Activated T-helper 2 cell treated with anti-CD3 and anti-CD28 coated beads, Interferon-gamma antibody, Interleukin-2, Interleukin-4, amounts not matched to agents 10 μg/mL and 5 μg/mL and 100 μg/mL, durations not matched to agents 14 hours and 24 hours and 36 hours (primary cell): ENCODE data around the gene PIGS. TPM values are rescaled to one million over a fixed set of nuclear protein-coding genes. Genes with fewer than 3 reads are reported as not detected.

Experiments used
- DNase-seq: peaks from one replicate; pipeline ENCODE4 v3.0.0; 2021; ENCODE audit warnings: low spot score
- H3K27ac Mint-ChIP-seq: one replicate; pipeline ENCODE4 v1.8.0; 2021; ENCODE audit warnings: mixed read lengths
- H3K27me3 Mint-ChIP-seq: one replicate; pipeline ENCODE4 v1.8.0; 2021; ENCODE audit warnings: low read depth, mixed read lengths
- H3K36me3 Mint-ChIP-seq: one replicate; pipeline ENCODE4 v1.8.0; 2021; ENCODE audit warnings: low read depth, mixed read lengths
- H3K4me1 Mint-ChIP-seq: one replicate; pipeline ENCODE4 v1.8.0; 2021; ENCODE audit warnings: low read depth, mixed read lengths
- H3K4me3 Mint-ChIP-seq: one replicate; pipeline ENCODE4 v1.8.0; 2021; ENCODE audit warnings: low read depth, mild to moderate bottlenecking, moderate library complexity, mixed read lengths
- H3K9me3 Mint-ChIP-seq: one replicate; pipeline ENCODE4 v1.8.0; 2021; ENCODE audit warnings: mixed read lengths
- intact Hi-C: fragments of 100-400 bp; cut with micrococcal nuclease; formaldehyde crosslinking; loops from one replicate; pipeline ENCODE4 v1.15.1; 2023
- total RNA-seq: library from RNA; stranded (reverse); gene quantifications from 2 replicates; pipeline ENCODE4 v1.2.3, GENCODE V29; 2022

PIGS gene
- total RNA-seq, 1 donor from 2014 or later, result 65.1 TPM

DNA sequence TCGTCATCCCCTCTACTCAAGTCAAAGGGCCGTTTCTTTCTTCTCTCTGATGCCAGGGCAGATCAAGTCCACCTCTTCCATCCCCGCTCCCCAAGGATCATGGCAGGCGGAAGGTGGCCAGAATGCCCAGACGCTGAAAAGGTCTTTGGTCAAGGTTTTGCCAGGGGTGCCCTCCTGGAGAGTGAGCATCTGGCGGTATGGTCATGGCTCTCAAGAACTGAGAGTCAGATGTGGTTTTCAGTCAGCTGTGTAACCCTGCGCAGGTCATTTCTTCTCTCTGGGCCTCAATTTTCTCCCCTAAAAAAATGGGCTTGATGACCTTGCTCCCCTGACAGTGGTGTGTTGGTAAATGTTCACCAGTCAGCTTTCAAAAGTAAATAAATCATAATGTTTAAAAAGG is 52.7 kb downstream of the PIGS start:
- H3K4me3 Mint-ChIP-seq, result no peak overlapping the region
- H3K4me1 Mint-ChIP-seq, result no peaks in the 10 kb centered on the region
- no peak for DNase-seq
- H3K36me3 Mint-ChIP-seq, result no peaks in the 10 kb centered on the region
- H3K27me3 Mint-ChIP-seq, result peaks cover 6% of the 10 kb centered on the region
- intact Hi-C loops, result no loop called here
- no peak overlapping the region for H3K27ac Mint-ChIP-seq
- peaks cover 4% of the 10 kb centered on the region for H3K9me3 Mint-ChIP-seq

DNA sequence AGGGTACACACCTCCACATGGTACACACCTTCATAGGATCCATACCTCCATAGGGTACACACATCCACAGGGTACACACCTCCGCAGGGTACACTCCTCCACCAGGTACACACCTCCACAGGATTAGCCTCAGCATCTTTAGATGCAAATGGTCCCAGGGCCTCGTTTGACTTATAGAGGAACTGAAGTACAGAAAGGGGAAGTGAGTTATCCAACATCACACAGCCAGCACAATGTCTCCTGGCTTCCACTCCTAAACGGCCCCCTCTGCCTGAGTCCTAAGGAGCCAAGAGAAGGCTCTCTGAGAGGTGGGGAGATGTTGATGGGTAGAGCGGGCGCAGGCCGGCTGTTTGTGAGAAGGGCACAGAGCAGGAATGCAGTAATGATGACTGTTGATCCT is 53.2 kb downstream of the PIGS start:
- intact Hi-C loops, result no loop called here

DNA sequence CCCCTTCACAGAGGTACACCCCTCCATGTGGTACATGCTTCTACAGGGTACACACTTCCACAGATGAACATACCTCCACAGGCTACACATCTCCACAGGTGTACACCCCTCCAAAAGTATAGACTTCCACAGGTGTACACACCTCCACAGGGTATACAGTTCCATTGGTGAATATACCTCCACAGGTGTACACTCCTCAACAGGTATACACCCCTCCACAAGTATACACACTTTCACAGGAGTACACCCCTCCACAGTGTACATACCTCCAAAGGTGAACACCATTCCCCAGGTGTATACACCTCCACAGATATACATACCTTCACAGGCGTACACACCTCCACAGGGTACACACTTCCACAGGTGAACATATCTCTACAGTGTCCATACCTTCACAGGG is 55.8 kb downstream of the PIGS start:
- no peak for DNase-seq
- intact Hi-C loops, result no loop called here
- H3K27ac Mint-ChIP-seq, result no peak overlapping the region
- no peaks in the 10 kb centered on the region for H3K36me3 Mint-ChIP-seq
- no peak overlapping the region for H3K4me3 Mint-ChIP-seq
- peaks cover 6% of the 10 kb centered on the region for H3K27me3 Mint-ChIP-seq
- H3K4me1 Mint-ChIP-seq, result no peaks in the 10 kb centered on the region
- peaks cover 4% of the 10 kb centered on the region for H3K9me3 Mint-ChIP-seq

More for the DNA sequence above, 53.2 kb downstream of the PIGS start:
- Mint-ChIP-seq H3K27me3 (peaks cover 6% of the 10 kb centered on the region), H3K27ac (no peak overlapping the region), H3K9me3 (peaks cover 4% of the 10 kb centered on the region), H3K4me1 (no peaks in the 10 kb centered on the region), H3K4me3 (no peak overlapping the region), H3K36me3 (no peaks in the 10 kb centered on the region)
- DNase-seq, result no peak

DNA sequence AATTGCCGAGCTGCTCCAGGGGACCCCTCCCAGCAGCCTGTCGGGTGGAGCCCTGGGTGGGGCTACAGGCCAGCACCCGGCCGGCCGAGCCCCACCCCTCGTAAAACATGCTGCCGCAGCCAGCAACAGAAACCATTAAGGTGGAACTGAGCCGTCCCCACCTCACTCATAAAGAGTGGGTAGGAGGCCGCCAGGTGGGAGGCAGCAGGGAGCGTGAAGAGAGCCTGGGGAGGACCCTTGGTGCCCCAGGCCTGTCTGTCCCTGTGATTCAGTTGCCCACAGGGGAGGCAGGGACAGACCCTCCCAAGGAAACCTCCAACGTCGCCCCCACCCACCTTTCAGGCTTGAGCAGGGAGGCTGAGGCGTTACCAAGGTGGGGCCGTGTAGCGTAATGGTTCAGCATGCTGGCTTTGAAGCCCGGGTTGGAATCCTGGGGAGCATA is 56.7 kb downstream of the PIGS start:
- no peaks in the 10 kb centered on the region for H3K36me3 Mint-ChIP-seq
- H3K4me3 Mint-ChIP-seq, result no peak overlapping the region
- H3K27me3 Mint-ChIP-seq, result peaks cover 6% of the 10 kb centered on the region
- no peak for DNase-seq
- peaks cover 4% of the 10 kb centered on the region for H3K9me3 Mint-ChIP-seq
- no peaks in the 10 kb centered on the region for H3K4me1 Mint-ChIP-seq
- no peak overlapping the region for H3K27ac Mint-ChIP-seq
- intact Hi-C loops, result no loop called here

DNA sequence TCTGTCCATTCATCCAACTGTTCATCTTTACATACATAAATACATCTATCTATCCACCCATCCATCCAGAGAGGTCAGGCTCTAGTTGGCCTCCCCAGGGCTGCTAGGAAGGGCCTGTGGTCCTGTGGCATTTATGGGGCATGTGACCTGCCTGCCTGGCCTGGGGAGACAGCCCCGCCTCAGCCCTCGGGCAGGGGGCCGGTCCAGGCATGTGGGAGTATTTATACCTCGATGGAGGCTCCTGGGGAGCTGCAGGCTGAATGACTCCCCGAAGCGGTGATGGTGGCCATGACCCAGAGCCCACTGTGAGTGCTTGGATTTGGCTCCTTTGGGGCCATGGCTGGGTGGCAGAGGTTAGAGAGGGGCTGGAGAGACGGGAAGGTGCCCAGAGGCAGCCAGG is 57.8 kb downstream of the PIGS start:
- DNase-seq, result no peak
- H3K4me1 Mint-ChIP-seq, result no peaks in the 10 kb centered on the region
- H3K9me3 Mint-ChIP-seq, result peaks cover 4% of the 10 kb centered on the region
- H3K36me3 Mint-ChIP-seq, result no peaks in the 10 kb centered on the region
- H3K27me3 Mint-ChIP-seq, result peaks cover 5% of the 10 kb centered on the region
- intact Hi-C loops, result no loop called here
- H3K27ac Mint-ChIP-seq, result no peak overlapping the region
- H3K4me3 Mint-ChIP-seq, result no peak overlapping the region

DNA sequence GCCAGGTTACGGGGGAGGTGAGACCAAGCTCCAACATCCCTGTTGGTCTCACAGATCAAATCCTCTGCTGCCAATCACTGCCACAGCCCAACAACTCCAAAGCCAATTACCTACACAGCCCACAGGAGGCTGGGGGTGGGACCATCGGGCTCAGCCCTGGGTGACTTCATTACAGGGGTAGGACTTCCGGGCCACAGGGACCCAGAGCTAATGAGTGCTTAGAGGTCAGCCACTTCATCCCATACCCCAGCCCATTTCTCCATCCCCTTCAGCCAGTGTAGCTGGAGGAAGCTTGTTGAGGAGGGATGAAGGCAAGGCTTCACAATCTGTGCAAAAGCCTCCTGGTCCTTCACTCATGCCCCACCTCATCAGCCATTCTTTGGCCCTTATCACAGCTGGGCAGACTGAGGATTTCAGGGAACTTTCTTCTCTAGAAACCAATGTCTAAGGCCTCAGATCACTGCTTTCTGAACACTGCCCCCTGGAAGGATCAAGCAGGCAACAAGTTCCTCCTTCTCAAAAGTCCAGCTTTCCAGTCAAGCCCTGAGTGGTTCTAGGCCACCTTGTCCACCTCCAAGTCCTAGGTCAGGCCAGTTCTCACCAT is 59.4 kb downstream of the PIGS start:
- no peak overlapping the region for H3K27ac Mint-ChIP-seq
- DNase-seq, result no peak
- no peak overlapping the region for H3K4me3 Mint-ChIP-seq
- intact Hi-C loops, result no loop called here
- peaks cover 4% of the 10 kb centered on the region for H3K9me3 Mint-ChIP-seq
- H3K36me3 Mint-ChIP-seq, result no peaks in the 10 kb centered on the region
- no peaks in the 10 kb centered on the region for H3K4me1 Mint-ChIP-seq
- peaks cover 4% of the 10 kb centered on the region for H3K27me3 Mint-ChIP-seq

DNA sequence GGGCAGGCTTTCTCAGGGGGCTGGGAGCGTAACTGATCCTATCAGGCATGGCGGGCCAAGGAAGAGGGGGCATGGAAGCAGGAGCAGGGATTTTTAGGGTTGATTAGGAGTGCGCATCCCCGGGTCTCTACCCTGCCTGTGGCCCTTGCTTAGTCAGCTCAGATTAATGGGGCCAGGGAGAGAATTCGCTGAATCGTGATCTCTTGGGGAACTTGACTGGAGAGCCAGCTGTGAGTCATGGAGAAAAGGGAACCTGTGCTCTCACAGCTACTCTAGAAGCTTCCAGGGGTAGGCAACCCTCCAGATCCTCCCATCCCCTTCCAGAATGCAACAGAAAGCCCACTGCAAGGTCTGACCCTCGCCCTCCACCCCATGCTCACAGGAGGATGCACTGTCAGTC is 61.5 kb downstream of the PIGS start:
- H3K27me3 Mint-ChIP-seq, result peaks cover 6% of the 10 kb centered on the region
- H3K9me3 Mint-ChIP-seq, result no peaks in the 10 kb centered on the region
- no peak overlapping the region for H3K27ac Mint-ChIP-seq
- intact Hi-C loops, result no loop called here
- no peak overlapping the region for H3K4me3 Mint-ChIP-seq
- H3K36me3 Mint-ChIP-seq, result no peaks in the 10 kb centered on the region
- no peaks in the 10 kb centered on the region for H3K4me1 Mint-ChIP-seq
- DNase-seq, result no peak

DNA sequence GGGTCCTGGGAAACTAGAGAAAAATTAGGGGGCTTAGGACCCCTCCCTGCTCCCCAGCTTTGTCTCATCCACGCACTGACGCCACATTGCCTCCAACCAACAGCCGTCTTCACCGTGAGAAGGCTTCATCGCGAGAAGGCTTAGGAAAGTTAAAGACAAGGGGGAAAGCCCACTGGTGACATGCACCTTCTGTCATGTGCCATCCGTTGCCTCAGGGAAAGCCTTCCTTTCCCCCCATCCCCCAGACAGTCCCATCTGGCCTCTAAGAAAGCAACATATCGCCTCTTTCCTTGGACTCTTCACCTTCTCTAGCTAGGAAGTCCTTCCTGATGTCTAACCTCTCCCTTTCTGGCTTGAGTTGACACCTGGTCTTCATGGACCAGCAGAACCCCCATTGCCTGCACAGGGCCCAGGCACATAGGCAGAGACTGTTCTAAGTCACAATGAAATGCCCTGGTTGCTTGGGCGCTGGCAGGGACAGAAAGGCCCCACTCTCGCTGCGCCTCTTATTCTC is 63.1 kb downstream of the PIGS start:
- Mint-ChIP-seq H3K9me3 (no peaks in the 10 kb centered on the region), H3K4me3 (no peak overlapping the region), H3K4me1 (no peaks in the 10 kb centered on the region), H3K27ac (no peak overlapping the region), H3K27me3 (peaks cover 7% of the 10 kb centered on the region), H3K36me3 (no peaks in the 10 kb centered on the region)
- intact Hi-C loops, result no loop called here
- DNase-seq, result no peak

DNA sequence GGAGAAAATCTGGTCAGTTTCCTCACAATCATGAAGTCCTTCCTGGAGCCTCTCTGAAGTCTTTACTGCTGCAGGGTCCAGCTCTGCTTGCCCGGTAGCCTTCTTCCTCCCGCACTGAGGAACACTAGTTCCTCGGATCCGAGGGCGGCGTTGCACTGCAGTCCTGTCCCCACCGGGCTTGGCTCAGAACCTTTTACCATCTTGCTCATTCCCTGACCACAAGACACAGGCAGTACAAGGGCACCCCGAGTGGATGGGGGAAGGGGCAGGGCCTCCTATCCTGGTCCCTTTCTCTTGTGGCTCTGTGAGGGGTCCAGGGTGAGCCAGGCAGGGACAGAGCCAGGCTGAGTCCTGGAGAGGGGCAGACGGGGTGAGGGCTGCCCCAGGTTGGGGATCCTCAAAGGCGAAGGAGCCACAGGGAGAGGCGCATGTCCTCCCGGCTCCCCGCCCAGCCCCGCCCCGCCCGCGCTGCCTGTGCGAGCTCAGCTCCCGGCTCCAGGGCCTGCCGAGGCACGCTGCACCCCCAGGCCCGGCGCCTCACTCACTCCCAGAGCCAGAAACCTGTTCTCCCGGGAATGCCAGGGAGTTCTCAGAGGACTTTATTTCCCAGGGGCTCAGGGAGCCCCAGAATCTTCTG is 63.6 kb downstream of the PIGS start:
- Mint-ChIP-seq H3K27me3 (peaks cover 7% of the 10 kb centered on the region), H3K27ac (no peak overlapping the region), H3K36me3 (no peaks in the 10 kb centered on the region), H3K4me3 (no peak overlapping the region), H3K9me3 (no peaks in the 10 kb centered on the region), H3K4me1 (no peaks in the 10 kb centered on the region)
- intact Hi-C loops, result no loop called here
- no peak for DNase-seq

DNA sequence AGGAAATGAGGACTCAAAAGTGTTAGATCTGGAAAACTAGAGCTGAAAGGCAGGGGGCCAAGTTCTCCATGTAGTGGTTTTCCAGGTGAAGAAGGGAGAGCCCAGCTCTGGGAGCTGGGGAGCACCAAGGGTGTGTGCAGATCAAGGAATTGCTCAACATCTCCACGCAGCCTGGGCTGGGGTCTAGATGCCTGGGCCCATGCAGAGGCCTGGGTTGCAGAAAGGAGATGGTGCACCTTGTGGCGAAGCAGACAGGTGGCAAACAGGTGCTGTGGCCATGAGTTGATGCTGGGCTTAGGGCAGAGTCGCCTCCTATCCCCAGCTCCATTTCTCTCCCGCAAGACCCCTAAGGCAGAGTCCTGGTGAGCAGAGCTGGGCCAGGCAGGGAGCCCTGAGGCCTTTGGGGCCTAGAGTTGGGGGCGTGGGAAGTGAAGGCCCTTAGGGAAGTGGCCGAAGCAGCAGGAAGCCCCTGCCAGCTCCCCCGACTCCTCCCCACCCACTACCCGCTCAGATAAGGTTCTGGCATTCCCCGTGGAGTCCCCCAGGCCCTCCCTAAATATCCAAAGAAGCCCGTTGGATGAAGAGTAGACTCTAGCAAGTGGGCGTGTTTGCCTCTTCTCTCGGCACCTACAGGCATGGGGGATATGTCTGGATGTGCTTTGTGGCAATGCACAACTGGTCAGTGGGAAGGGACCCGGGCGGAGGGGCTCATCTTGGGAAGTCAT is 64.4 kb downstream of the PIGS start:
- intact Hi-C loops, result no loop called here
- Mint-ChIP-seq H3K27ac (no peak overlapping the region), H3K4me1 (no peaks in the 10 kb centered on the region), H3K9me3 (no peaks in the 10 kb centered on the region), H3K36me3 (no peaks in the 10 kb centered on the region), H3K4me3 (no peak overlapping the region), H3K27me3 (peaks cover 7% of the 10 kb centered on the region)
- DNase-seq, result no peak

DNA sequence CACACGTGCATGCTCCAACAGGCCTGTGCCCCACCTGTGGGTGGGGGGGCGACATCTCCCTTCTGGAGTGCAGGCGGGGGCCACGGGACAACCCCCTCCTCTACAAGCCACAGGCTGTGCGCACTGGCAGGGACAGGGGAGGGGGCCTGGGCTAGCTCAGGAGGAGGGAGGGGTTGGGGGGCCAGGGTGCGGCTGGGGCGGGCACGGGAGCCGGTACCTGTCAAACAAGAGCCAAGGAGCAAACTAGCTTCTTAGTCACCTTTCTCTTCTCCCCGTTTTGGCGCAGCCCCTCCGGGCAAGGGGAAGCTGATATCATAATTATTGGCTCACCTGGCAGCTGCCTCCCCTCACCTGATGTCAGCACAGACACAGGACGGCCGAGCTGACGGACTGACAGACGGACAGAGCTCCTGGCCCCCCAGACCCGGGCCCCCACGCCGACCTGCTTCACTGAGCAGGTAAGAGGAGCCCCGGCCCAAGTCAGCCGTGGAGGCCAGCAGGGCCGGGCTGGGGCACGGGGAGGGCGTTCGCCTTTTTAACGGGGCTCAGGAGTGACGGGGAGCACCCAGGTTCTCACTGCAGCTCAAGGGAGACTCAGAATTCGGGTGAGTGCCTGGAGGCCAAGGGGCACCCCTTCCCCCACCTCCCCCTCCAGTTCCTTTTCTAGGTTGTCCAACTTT is 65.2 kb downstream of the PIGS start, which contains the start of gene FOXN1:
Gene FOXN1 (plus strand): TSS at position 363 of the 680 bp plus-strand sequence. CDS start 17,622 bp downstream, outside the sequence.
- H3K4me1 Mint-ChIP-seq, result no peaks in the 10 kb centered on the region
- intact Hi-C loops, result no loop called here
- H3K27me3 Mint-ChIP-seq, result peaks cover 7% of the 10 kb centered on the region
- no peak for DNase-seq
- H3K36me3 Mint-ChIP-seq, result no peaks in the 10 kb centered on the region
- no peak within 1 kb of the TSS for H3K4me3 Mint-ChIP-seq
- H3K9me3 Mint-ChIP-seq, result no peaks in the 10 kb centered on the region
- no peak within 1 kb of the TSS for H3K27ac Mint-ChIP-seq

DNA sequence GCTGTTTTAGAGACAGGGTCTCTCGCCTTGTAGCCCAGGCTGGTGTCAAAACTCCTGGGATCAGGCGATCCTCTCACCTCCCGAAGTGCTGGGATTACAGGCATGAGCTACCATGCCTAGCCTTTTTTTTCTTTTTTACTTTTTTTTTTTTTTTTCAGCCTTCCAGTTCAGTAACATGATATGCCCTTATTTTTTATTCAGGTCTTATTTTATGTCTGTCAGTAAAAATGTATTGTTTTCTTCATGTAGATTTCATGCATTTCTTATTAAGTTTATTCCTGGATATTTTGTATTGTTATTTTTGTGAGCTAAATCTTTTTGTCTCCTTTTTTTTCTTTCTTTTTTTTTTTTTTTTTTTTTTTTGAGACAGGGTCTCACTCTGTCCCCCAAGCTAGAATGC is 67.9 kb downstream of the PIGS start:
- H3K9me3 Mint-ChIP-seq, result no peaks in the 10 kb centered on the region
- H3K27ac Mint-ChIP-seq, result no peak overlapping the region
- H3K4me3 Mint-ChIP-seq, result no peak overlapping the region
- DNase-seq, result no peak
- peaks cover 3% of the 10 kb centered on the region for H3K27me3 Mint-ChIP-seq
- H3K4me1 Mint-ChIP-seq, result no peaks in the 10 kb centered on the region
- intact Hi-C loops, result no loop called here
- H3K36me3 Mint-ChIP-seq, result no peaks in the 10 kb centered on the region
